Ectodermal cell (in vitro differentiated cells): ENCODE results near the gene HSD17B2.

Experiments used
- H3K27ac ChIP-seq: 2 replicates; pipeline ENCODE4 v1.7.0; 2013; ENCODE audit warnings: mild to moderate bottlenecking, low read depth, low read length; ENCODE audit not compliant: insufficient read depth, poor library complexity, severe bottlenecking
- H3K27me3 ChIP-seq: 2 replicates; pipeline ENCODE4 v1.7.0; 2013; ENCODE audit warnings: mild to moderate bottlenecking, low read length; ENCODE audit not compliant: insufficient read depth, control insufficient read depth, poor library complexity, severe bottlenecking
- H3K36me3 ChIP-seq: one replicate; pipeline ENCODE4 v1.7.0; 2013; ENCODE audit warnings: low read length; ENCODE audit not compliant: control insufficient read depth, insufficient read depth
- H3K4me1 ChIP-seq: one replicate; pipeline ENCODE4 v1.7.0; 2013; ENCODE audit warnings: low read length; ENCODE audit not compliant: control insufficient read depth, insufficient read depth
- H3K4me3 ChIP-seq: 2 replicates; pipeline ENCODE4 v1.7.0; 2013; ENCODE audit warnings: low read depth, low read length, control low read depth; ENCODE audit not compliant: insufficient read depth
- H3K9me3 ChIP-seq: 2 replicates; pipeline ENCODE4 v1.7.0; 2013; ENCODE audit warnings: mild to moderate bottlenecking, low read length, moderate library complexity; ENCODE audit not compliant: control insufficient read depth
- WGBS, 2 experiments: methylation state at CpG; one replicate each; pipeline ENCODE4 v1.1.7; 2013; ENCODE audit warnings: missing lambda C conversion rate in 2 of 2; 5-methylcytosine and 5-hydroxymethylcytosine counted together

The HSD17B2 gene

DNA sequence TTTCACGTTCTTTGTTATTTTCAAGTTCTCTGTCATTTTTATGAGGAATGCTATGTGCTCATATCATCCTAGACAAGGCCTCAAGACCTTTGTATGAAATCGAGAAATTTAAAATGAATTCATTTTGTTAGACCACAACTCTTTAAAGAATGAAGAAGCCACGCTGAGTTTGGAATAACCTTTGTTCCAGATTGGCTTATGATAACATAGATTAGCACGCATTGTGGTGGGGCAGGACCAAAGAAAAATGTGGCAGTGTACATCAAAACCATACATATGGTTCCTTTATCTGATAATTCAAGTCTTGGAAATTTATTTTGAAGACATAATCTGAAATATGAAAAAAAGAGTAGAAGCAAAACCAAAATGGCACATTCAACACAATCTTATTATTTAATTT lies 2.2 kb downstream of the HSD17B2 start:
- Histone ChIP-seq H3K36me3 (no peaks in the 10 kb centered on the region), H3K9me3 (no peaks in the 10 kb centered on the region), H3K27ac (no peak overlapping the region), H3K4me1 (no peaks in the 10 kb centered on the region), H3K4me3 (no peak overlapping the region), H3K27me3 (no peaks in the 10 kb centered on the region)
- 99 to 100% methylated on average over 3 to 4 of the region's 4 CpGs for WGBS, 2 experiments

- Histone ChIP-seq H3K27me3 (no peaks in the 10 kb centered on the region), H3K4me3 (no peak overlapping the region), H3K36me3 (no peaks in the 10 kb centered on the region), H3K4me1 (no peaks in the 10 kb centered on the region), H3K9me3 (no peaks in the 10 kb centered on the region), H3K27ac (no peak overlapping the region)
- WGBS, 2 experiments, result 78 to 86% methylated on average over 1 to 2 of the region's 2 CpGs
Observed at GRCh38 chr16:82037666-82038065, 2.6 kb downstream of the HSD17B2 start.

GRCh38 chr16:82040296-82040695 lies 5.2 kb downstream of the HSD17B2 start:
- H3K9me3 ChIP-seq, result no peaks in the 10 kb centered on the region
- no peaks in the 10 kb centered on the region for H3K27me3 ChIP-seq
- no peaks in the 10 kb centered on the region for H3K36me3 ChIP-seq
- peaks cover 8% of the 10 kb centered on the region for H3K4me1 ChIP-seq
- 84 to 98% methylated on average over 3 of the region's 3 CpGs for WGBS, 2 experiments
- no peak overlapping the region for H3K4me3 ChIP-seq
- H3K27ac ChIP-seq, result no peak overlapping the region

DNA sequence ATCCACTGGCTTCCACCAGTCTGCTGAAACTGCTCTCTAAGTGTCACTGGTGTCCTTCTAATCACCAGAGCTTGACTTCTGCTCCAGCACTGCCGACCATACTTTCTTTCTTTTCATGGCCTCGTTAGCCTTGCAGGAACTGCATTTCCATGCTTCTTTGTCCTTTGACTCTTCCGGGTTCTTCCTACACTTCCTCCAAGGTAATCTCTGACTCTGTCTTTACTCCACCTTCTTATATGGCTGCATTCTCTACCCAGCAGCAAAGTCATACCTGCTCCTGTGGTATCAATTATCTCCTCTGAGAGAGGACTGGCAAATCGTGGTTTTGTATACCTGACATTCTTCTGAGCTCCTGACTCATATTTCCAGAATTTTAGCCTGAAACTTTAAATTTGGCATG lies 6.5 kb downstream of the HSD17B2 start:
- Histone ChIP-seq H3K27ac (no peak overlapping the region), H3K9me3 (no peaks in the 10 kb centered on the region), H3K36me3 (no peaks in the 10 kb centered on the region), H3K4me3 (no peak overlapping the region), H3K4me1 (peaks cover 16% of the 10 kb centered on the region), H3K27me3 (no peaks in the 10 kb centered on the region)
- 92 to 93% methylated on average over 4 of the region's 4 CpGs for WGBS, 2 experiments

GRCh38 chr16:82042144-82042543 lies 7.1 kb downstream of the HSD17B2 start:
- whole genome bisulfite sequencing, 2 experiments, result 94 to 97% methylated on average over 8 of the region's 8 CpGs
- H3K27ac ChIP-seq, result no peak overlapping the region
- H3K36me3 ChIP-seq, result no peaks in the 10 kb centered on the region
- no peaks in the 10 kb centered on the region for H3K27me3 ChIP-seq
- no peak overlapping the region for H3K4me3 ChIP-seq
- peaks cover 16% of the 10 kb centered on the region for H3K4me1 ChIP-seq
- H3K9me3 ChIP-seq, result no peaks in the 10 kb centered on the region

DNA sequence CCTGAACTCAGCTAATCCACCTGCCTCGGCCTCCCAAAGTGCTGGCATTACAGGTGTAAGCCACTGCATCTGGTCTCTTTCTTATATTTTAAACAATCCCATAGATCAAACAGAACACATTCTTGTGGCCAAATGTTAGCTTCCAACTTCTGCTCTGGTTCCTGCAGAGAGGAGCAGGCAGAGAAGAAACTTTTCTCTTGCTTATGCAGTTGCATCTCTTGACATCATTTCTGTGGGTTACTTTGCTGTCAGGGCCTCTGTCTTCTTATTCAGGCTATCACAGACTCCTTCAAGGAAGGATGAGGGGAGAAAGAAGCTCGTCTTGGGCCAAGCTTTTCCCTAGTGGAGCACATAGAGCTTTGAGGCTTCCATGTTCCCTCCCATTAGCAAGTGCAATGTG lies 7.8 kb downstream of the HSD17B2 start:
- WGBS, 2 experiments, result 93 to 96% methylated on average over 2 of the region's 2 CpGs
- Histone ChIP-seq H3K36me3 (no peaks in the 10 kb centered on the region), H3K27me3 (no peaks in the 10 kb centered on the region), H3K4me1 (peaks cover 16% of the 10 kb centered on the region), H3K27ac (no peak overlapping the region), H3K9me3 (no peaks in the 10 kb centered on the region), H3K4me3 (no peak overlapping the region)

DNA sequence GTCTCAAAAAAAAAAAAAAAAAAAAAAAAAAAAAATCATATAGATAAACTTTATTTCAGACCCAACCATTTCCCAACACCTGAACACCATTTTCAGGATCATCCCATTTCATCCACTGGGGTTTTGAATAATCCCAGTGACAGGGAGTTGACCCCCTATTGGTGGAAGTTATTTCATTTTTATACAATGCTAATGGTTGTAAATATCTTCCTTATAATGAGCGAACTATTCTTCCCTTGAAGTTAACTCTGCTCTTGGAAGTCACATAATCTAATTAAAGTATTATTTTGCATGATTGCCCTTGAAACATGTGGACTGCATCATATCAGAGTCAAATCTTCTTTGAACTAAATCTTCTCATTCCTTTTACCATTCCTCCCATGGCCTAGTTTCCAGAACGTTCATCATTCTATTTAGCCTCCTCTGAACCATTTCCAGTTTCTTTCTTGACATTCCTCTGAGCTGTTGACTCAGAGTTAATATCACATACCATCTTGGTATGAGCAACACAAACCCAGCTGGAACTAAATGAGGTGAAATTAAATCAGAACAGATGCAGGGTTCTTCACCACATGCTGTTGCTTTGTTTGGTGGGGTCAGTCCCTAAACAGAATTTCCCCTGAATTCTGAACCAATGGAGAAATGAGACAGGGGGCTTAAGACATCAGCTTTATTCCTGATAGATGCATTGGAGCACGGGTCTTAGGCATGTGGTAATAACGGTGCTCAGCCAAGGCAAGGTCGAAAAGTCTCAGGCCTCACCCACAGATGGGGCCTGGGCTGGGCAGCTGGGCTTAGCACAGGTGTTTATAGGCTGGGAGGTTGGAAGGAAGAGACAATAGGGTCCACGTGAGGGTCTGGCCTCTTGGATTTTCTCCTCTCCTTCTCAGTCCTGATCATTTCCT lies 8.9 kb downstream of the HSD17B2 start:
- no peaks in the 10 kb centered on the region for H3K9me3 ChIP-seq
- H3K27ac ChIP-seq, result peak overlapping the region; percentile 57
- H3K4me1 ChIP-seq, result peaks cover 16% of the 10 kb centered on the region
- no peaks in the 10 kb centered on the region for H3K36me3 ChIP-seq
- no peaks in the 10 kb centered on the region for H3K27me3 ChIP-seq
- 88 to 89% methylated on average over 6 of the region's 6 CpGs for WGBS, 2 experiments
- no peak overlapping the region for H3K4me3 ChIP-seq

- Histone ChIP-seq H3K4me3 (no peak overlapping the region), H3K9me3 (no peaks in the 10 kb centered on the region), H3K36me3 (no peaks in the 10 kb centered on the region), H3K27ac (no peak overlapping the region), H3K27me3 (no peaks in the 10 kb centered on the region), H3K4me1 (peaks cover 16% of the 10 kb centered on the region)
- WGBS, 2 experiments, result 84 to 91% methylated on average over 3 of the region's 3 CpGs
Observed at GRCh38 chr16:82044585-82044911, 9.5 kb downstream of the HSD17B2 start.

- Histone ChIP-seq H3K9me3 (no peaks in the 10 kb centered on the region), H3K27ac (peak overlapping the region; percentile 33), H3K4me3 (no peak overlapping the region), H3K27me3 (no peaks in the 10 kb centered on the region), H3K36me3 (no peaks in the 10 kb centered on the region), H3K4me1 (peaks cover 16% of the 10 kb centered on the region)
- 44 to 85% methylated on average over 1 to 2 of the region's 2 CpGs for WGBS, 2 experiments
Observed at GRCh38 chr16:82045465-82045864, 10.4 kb downstream of the HSD17B2 start.

- WGBS, 2 experiments, result 89 to 100% methylated on average over 4 of the region's 4 CpGs
Observed at GRCh38 chr16:82046541-82046940, 11.5 kb downstream of the HSD17B2 start.

More at GRCh38 chr16:82046541-82046940, 11.5 kb downstream of the HSD17B2 start:
- Histone ChIP-seq H3K36me3 (no peaks in the 10 kb centered on the region), H3K9me3 (no peaks in the 10 kb centered on the region), H3K27me3 (no peaks in the 10 kb centered on the region), H3K4me3 (no peak overlapping the region), H3K4me1 (peaks cover 16% of the 10 kb centered on the region), H3K27ac (no peak overlapping the region)
